ENCODE data around the gene SLC5A10. TPM values are rescaled to one million over a fixed set of nuclear protein-coding genes. Genes with fewer than 3 reads are reported as not detected.
"Not testable (repeated sequence)": the region's sequence is repeated elsewhere in the genome, so short reads cannot be mapped to it uniquely, and the experiment has no call there.

The SLC5A10 gene
- total RNA-seq, 4 donors from 2014 or later: not detected

GRCh38 chr17:18921912-18922451 lies 30.0 kb upstream of the SLC5A10 start:
- intact Hi-C loops (cut with DNase I): no loop called here
- no peaks in the 10 kb centered on the region for H3K27me3 ChIP-seq
- DNase-seq: peak; percentile 55 to 64
- peak overlapping the region; percentile 21 to 70 (median 36) for H3K27ac ChIP-seq
- no peak for TF ChIP-seq POLR2A (IDR thresholded peaks at IDR 0.05)
- TF ChIP-seq, protein P1, sequence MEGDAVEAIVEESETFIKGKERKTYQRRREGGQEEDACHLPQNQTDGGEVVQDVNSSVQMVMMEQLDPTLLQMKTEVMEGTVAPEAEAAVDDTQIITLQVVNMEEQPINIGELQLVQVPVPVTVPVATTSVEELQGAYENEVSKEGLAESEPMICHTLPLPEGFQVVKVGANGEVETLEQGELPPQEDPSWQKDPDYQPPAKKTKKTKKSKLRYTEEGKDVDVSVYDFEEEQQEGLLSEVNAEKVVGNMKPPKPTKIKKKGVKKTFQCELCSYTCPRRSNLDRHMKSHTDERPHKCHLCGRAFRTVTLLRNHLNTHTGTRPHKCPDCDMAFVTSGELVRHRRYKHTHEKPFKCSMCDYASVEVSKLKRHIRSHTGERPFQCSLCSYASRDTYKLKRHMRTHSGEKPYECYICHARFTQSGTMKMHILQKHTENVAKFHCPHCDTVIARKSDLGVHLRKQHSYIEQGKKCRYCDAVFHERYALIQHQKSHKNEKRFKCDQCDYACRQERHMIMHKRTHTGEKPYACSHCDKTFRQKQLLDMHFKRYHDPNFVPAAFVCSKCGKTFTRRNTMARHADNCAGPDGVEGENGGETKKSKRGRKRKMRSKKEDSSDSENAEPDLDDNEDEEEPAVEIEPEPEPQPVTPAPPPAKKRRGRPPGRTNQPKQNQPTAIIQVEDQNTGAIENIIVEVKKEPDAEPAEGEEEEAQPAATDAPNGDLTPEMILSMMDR (IDR thresholded peaks at IDR 0.05): no peak
- peaks cover 16 to 18% of the 10 kb centered on the region in 2 donors for H3K4me1 ChIP-seq
- WGBS, 2 donors: 66 to 69% methylated on average over 4 of the region's 4 CpGs
- H3K4me3 ChIP-seq (replicated peaks in 1 of 3): no peak overlapping the region
- peaks cover 3 to 5% of the 10 kb centered on the region in 2 donors for H3K36me3 ChIP-seq
- H3K9me3 ChIP-seq: no peaks in the 10 kb centered on the region

DNA sequence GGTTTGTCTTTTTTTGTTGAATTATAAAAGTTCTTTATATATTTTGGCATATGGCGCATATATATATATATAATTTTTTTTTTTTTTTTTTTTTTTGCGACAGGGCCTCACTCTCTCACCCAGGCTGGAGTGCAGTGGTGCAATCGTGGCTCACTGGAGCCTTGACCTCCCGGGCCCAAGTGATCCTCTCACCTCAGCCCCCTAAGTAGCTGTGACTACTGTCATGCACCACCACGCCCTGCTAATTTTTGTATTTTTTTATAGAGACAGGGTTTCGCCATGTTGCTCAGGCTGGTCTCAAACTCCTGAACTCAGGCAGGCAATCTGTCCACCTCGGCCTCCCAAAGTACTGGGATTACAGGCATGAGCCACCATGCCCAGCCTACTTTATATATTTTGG lies 29.4 kb upstream of the SLC5A10 start:
- H3K9me3 ChIP-seq; H3K36me3 ChIP-seq; H3K27me3 ChIP-seq; H3K27ac ChIP-seq; H3K4me3 ChIP-seq (replicated peaks in 1 of 3); intact Hi-C loops (cut with DNase I); DNase-seq: not testable (repeated sequence)
- H3K4me1 ChIP-seq: peaks cover 16 to 18% of the 10 kb centered on the region in 2 donors
- WGBS, 2 donors: 90 to 95% methylated on average over 7 of the region's 7 CpGs

- Histone ChIP-seq H3K27me3 (no peaks in the 10 kb centered on the region), H3K27ac (no peak overlapping the region), H3K4me3 (replicated peaks in 1 of 3) (no peak overlapping the region), H3K36me3 (peaks cover 14 to 16% of the 10 kb centered on the region in 2 donors), H3K4me1 (peaks cover 16 to 18% of the 10 kb centered on the region in 2 donors), H3K9me3 (no peaks in the 10 kb centered on the region)
- no peak for DNase-seq
- 94 to 96% methylated on average over 1 of the region's 1 CpG for WGBS, 2 donors
- intact Hi-C loops (cut with DNase I): no loop called here
- TF ChIP-seq, protein P1 (IDR thresholded peaks at IDR 0.05): no peak
- no peak for TF ChIP-seq POLR2A (IDR thresholded peaks at IDR 0.05)
These were observed 26.8 kb upstream of the SLC5A10 start for GRCh38 chr17:18925187-18925586.

GRCh38 chr17:18928628-18929125 lies 23.3 kb upstream of the SLC5A10 start:
- Histone ChIP-seq H3K4me1 (no peaks in the 10 kb centered on the region), H3K27ac (no peak overlapping the region), H3K36me3 (peaks cover 20 to 27% of the 10 kb centered on the region in 2 donors), H3K27me3 (no peaks in the 10 kb centered on the region), H3K9me3 (no peaks in the 10 kb centered on the region), H3K4me3 (replicated peaks in 1 of 3) (no peak overlapping the region)
- TF ChIP-seq, protein P1 (IDR thresholded peaks at IDR 0.05): no peak
- WGBS, 2 donors: 94% methylated on average over 9 of the region's 9 CpGs
- DNase-seq: no peak
- intact Hi-C loops (cut with DNase I): no loop called here

DNA sequence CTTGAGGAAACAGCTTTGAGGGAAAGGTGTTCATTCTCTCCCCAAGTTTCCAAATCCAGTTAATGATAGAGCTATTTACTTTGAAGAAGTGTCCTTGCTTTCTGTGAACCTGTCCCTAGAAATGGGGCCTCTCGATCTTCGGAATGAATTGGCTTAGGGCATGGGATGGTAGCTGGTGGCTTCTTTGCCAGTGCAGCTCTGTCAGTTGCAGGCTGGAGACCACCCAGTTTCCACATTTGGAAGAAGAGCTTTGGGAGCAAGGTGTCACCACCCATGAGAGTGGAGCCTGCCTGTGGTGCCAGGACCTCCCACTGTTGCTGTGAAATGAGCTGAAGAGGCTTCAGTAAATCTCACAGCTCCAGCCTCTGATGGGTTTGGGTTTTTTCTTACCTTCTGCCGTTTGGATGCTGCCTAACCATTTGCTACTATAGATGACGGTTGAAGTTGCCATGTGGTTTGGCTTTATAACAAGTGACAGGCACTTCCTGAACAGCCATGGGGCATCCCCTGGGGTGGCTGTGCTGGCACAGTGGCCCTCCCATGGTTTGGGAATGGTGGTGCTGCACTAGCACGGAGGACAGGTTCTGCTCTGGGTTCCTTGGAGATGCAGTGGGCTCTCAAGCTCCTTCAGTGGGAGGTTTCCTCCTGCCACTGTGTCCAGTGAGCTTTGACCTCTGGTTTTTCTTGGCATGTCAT lies 19.5 kb upstream of the SLC5A10 start:
- Histone ChIP-seq H3K27me3 (no peaks in the 10 kb centered on the region), H3K27ac (no peak overlapping the region), H3K4me1 (no peaks in the 10 kb centered on the region), H3K36me3 (peaks cover 20 to 27% of the 10 kb centered on the region in 2 donors), H3K4me3 (replicated peaks in 1 of 3) (no peak overlapping the region), H3K9me3 (no peaks in the 10 kb centered on the region)
- intact Hi-C loops (cut with DNase I): no loop called here
- 66 to 79% methylated on average over 5 of the region's 5 CpGs for WGBS, 2 donors
- TF ChIP-seq POLR2A (IDR thresholded peaks at IDR 0.05): no peak
- TF ChIP-seq, protein P1 (IDR thresholded peaks at IDR 0.05): no peak
- DNase-seq: no peak
